B cell (primary cell): ENCODE measurements around the gene TMEM209.

ENCODE experiments used
- CTCF ChIP-seq: fragments of 200-600 bp; IDR thresholded peaks from one replicate; pipeline ENCODE4 v1.8.0; 2022; ENCODE audit warnings: antibody characterized with exemption, mild to moderate bottlenecking
- EZH2 ChIP-seq: IDR thresholded peaks from 2 replicates; pipeline ENCODE4 v1.6.1; 2012; ENCODE audit warnings: borderline replicate concordance, low read depth, mild to moderate bottlenecking, moderate library complexity, low read length; ENCODE audit not compliant: insufficient read depth, poor library complexity, severe bottlenecking

GRCh38 chr7:130205084-130205947 is at the start of gene TMEM209:
- TF ChIP-seq CTCF (no peak), EZH2 (no peak)
